ENCODE results near the gene KCNT2.

GRCh38 chr1:196373798-196374197 is 234.4 kb downstream of the KCNT2 start:
- TF ChIP-seq POLR2AphosphoS5 (IDR thresholded peaks at IDR 0.05; ENCODE audit: low read depth, low read length) (no peak), SIN3A (IDR thresholded peaks at IDR 0.05; ENCODE audit: low read depth) (no peak), CTCF (IDR thresholded peaks at IDR 0.05 in 2 of 3, conservative IDR thresholded peaks at IDR 0.05 in 1 of 3; ENCODE audit: borderline replicate concordance in 1 of 3, insufficient read depth in 1 of 3, low read depth in 2 of 3, low read length in 2 of 3) (no peak), POLR2A (IDR thresholded peaks at IDR 0.05; ENCODE audit: borderline replicate concordance, extremely low read depth, insufficient read depth, insufficient read length) (no peak), ZNF274 (IDR thresholded peaks at IDR 0.05; ENCODE audit: low read depth, low read length) (no peak), REST (IDR thresholded peaks at IDR 0.05; ENCODE audit: low read depth) (no peak), SP1 (IDR thresholded peaks at IDR 0.05; ENCODE audit: low read depth) (no peak)

Measured in HCT116 (cell line).